HCT116 (cell line): ENCODE measurements around the gene ACE. TPM values are rescaled to one million over a fixed set of nuclear protein-coding genes. Genes with fewer than 3 reads are reported as not detected.

Source experiments
- ATAC-seq: fragments of 200-7000 bp; cut with Tn5 transposase; 2 replicates; pipeline ENCODE4 v1.9.1; 2020; ENCODE audit warnings: mild to moderate bottlenecking, moderate library complexity
- BruUV-seq: library from RNA; stranded (reverse); fragments of 400-500 nt; replicated peaks from 2 replicates; lab custom pipeline; 2021; lab: Mats Ljungman, UMichigan
- CTCF ChIA-PET: fragments of 300-600 bp; sonication (Branson Sonifier 250); formaldehyde crosslinking; loops from one replicate; lab custom pipeline; 2021; ENCODE audit warnings: antibody characterized with exemption; lab: Charles Lee
- POLR2A ChIA-PET: fragments of 300-600, 350-600 bp; sonication (Branson Sonifier 250); formaldehyde crosslinking; loops from one replicate; lab custom pipeline; 2021; ENCODE audit warnings: antibody characterized with exemption; lab: Charles Lee
- RAD21 ChIA-PET, 2 experiments: fragments of 300-600 bp; sonication (Branson Sonifier 250); formaldehyde crosslinking; loops; one replicate each; lab custom pipeline; 2023; ENCODE audit warnings: low total read pairs in 2 of 2; ENCODE audit not compliant: uncharacterized antibody in 2 of 2, unreplicated experiment in 2 of 2, low non-redundant PET in 1 of 2; lab: Charles Lee
- DNase-seq: peaks from one replicate; pipeline ENCODE4 v3.0.0-alpha.2; 2010; ENCODE audit warnings: low read depth, low spot score
- H2AFZ ChIP-seq: fragments of 200-600 bp; shearing (Covaris generic), sonication (generic); 2 replicates; pipeline ENCODE4 v1.6.1; 2017; ENCODE audit warnings: low read depth, mixed run types, mixed read lengths, antibody characterized with exemption, low read length; ENCODE audit not compliant: poor library complexity, severe bottlenecking
- H3K27ac ChIP-seq: 2 replicates; pipeline ENCODE4 v1.5.1; 2012; ENCODE audit warnings: low read depth, low read length
- H3K27me3 ChIP-seq: fragments of 200-600 bp; sonication (generic); 2 replicates; pipeline ENCODE4 v1.6.1; 2016; ENCODE audit warnings: mixed run types, low read length, mixed read lengths; ENCODE audit not compliant: insufficient read depth
- H3K36me3 ChIP-seq, 2 experiments: fragments of 200-500 bp in 1 of 2; fragments of 200-600 bp in 1 of 2; sonication (Bioruptor generic) in 1 of 2; sonication (generic) in 1 of 2; 2 replicates each; pipeline versions ENCODE4 v1.5.1 to v1.6.1; 2014 to 2016; ENCODE audit warnings: low read length in 2 of 2, inconsistent platforms in 1 of 2, mixed read lengths in 1 of 2, mixed run types in 1 of 2; ENCODE audit not compliant: insufficient read depth in 2 of 2, control insufficient read depth in 1 of 2
- H3K4me1 ChIP-seq, 2 experiments: fragments of 200-600 bp in 1 of 2; sonication (generic) in 1 of 2; 2 replicates each; pipeline versions ENCODE4 v1.5.1 to v1.6.1; 2012 to 2017; ENCODE audit warnings: low read length in 2 of 2, inconsistent platforms in 1 of 2, mild to moderate bottlenecking in 1 of 2, mixed read lengths in 1 of 2, mixed run types in 1 of 2, moderate library complexity in 1 of 2; ENCODE audit not compliant: insufficient read depth in 2 of 2, control insufficient read depth in 1 of 2
- H3K4me2 ChIP-seq: fragments of 200-600 bp; sonication (generic); 2 replicates; pipeline ENCODE4 v1.6.1; 2017; ENCODE audit warnings: mixed run types, low read length, mixed read lengths
- H3K4me3 ChIP-seq, 2 experiments: fragments of 200-600 bp in 1 of 2; sonication (generic) in 1 of 2; replicated peaks in 1 of 2; 2 replicates each; pipeline ENCODE4 v1.5.1; 2011 to 2016; ENCODE audit warnings: low read length in 2 of 2, control low read depth in 1 of 2, low read depth in 1 of 2, mild to moderate bottlenecking in 1 of 2, mixed read lengths in 1 of 2, mixed run types in 1 of 2
- H3K79me2 ChIP-seq: fragments of 200-600 bp; sonication (generic); 2 replicates; pipeline ENCODE4 v1.6.1; 2017; ENCODE audit warnings: mild to moderate bottlenecking, mixed run types, low read length, moderate library complexity, mixed read lengths; ENCODE audit not compliant: insufficient read depth
- H3K9ac ChIP-seq: fragments of 200-600 bp; sonication (generic); 2 replicates; pipeline ENCODE4 v1.6.1; 2016; ENCODE audit warnings: low read length, mixed read lengths
- H3K9me2 ChIP-seq: fragments of 200-600 bp; sonication (generic), shearing (Covaris generic); 2 replicates; pipeline ENCODE4 v1.6.1; 2017; ENCODE audit warnings: mixed run types, mild to moderate bottlenecking, moderate library complexity; ENCODE audit not compliant: insufficient read depth
- H3K9me3 ChIP-seq, 2 experiments: fragments of 200-500 bp in 1 of 2; fragments of 200-600 bp in 1 of 2; sonication (Bioruptor generic) in 1 of 2; sonication (generic) in 1 of 2; 2 replicates each; pipeline ENCODE4 v1.6.1; 2014 to 2017; ENCODE audit warnings: low read length in 2 of 2, mixed read lengths in 2 of 2, inconsistent platforms in 1 of 2, low read depth in 1 of 2, mild to moderate bottlenecking in 1 of 2, mixed run types in 1 of 2, moderate library complexity in 1 of 2; ENCODE audit not compliant: control insufficient read depth in 1 of 2, insufficient read depth in 1 of 2
- H4K20me1 ChIP-seq: fragments of 200-600 bp; sonication (generic), shearing (Covaris generic); 2 replicates; pipeline ENCODE4 v1.6.1; 2017; ENCODE audit warnings: mixed run types, mild to moderate bottlenecking, moderate library complexity; ENCODE audit not compliant: insufficient read depth
- ATF3 ChIP-seq: IDR thresholded peaks from 2 replicates; pipeline ENCODE4 v1.6.1; 2012
- CBX3 ChIP-seq: IDR thresholded peaks from 2 replicates; pipeline ENCODE4 v1.6.1; 2012; ENCODE audit warnings: low read depth
- CEBPB ChIP-seq: IDR thresholded peaks from 2 replicates; pipeline ENCODE4 v1.6.1; 2012; ENCODE audit warnings: low read depth
- EGR1 ChIP-seq: IDR thresholded peaks from 2 replicates; pipeline ENCODE4 v1.6.1; 2012; ENCODE audit warnings: low read depth
- EZH2phosphoT487 ChIP-seq: fragments of 200-600 bp; IDR thresholded peaks from 2 replicates; pipeline ENCODE4 v1.6.1; 2018; ENCODE audit warnings: antibody characterized with exemption, borderline replicate concordance
- REST ChIP-seq: IDR thresholded peaks from 2 replicates; pipeline ENCODE4 v1.6.1; 2012; ENCODE audit warnings: low read depth
- SRF ChIP-seq: IDR thresholded peaks from 2 replicates; pipeline ENCODE4 v1.6.1; 2012; ENCODE audit warnings: low read depth
- intact Hi-C: fragments of 100-400 bp; cut with micrococcal nuclease; formaldehyde crosslinking; loops from 2 replicates; pipeline ENCODE4 v1.10.0; 2022
- total RNA-seq: library from RNA; stranded (reverse); gene quantifications from one replicate; pipeline ENCODE4 v1.2.1, GENCODE V29; 2021; ENCODE audit not compliant: unreplicated experiment
- TF ChIP-seq, protein P1 (sequence below): IDR thresholded peaks from 2 replicates; pipeline ENCODE4 v1.6.1; 2012

The ACE gene
- total RNA-seq, 1 experiment from 2014 or later: 7.7 TPM

DNA sequence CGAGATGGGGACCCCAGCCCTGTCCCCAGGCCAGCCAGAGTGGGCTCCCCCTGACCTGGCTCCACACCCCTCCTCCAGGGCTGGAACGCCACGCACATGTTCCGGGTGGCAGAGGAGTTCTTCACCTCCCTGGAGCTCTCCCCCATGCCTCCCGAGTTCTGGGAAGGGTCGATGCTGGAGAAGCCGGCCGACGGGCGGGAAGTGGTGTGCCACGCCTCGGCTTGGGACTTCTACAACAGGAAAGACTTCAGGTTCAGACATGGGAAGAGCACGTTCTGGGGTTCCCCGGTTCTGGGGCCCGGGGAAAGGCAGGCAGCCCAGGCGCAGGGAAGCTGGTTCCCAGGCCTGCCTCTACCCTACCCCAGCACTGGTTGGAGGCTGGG, 4.6 kb downstream of the ACE start:
- ChIA-PET POLR2A (no interaction called here), RAD21 (no interaction called here)
- intact Hi-C loops: no loop called here

DNA sequence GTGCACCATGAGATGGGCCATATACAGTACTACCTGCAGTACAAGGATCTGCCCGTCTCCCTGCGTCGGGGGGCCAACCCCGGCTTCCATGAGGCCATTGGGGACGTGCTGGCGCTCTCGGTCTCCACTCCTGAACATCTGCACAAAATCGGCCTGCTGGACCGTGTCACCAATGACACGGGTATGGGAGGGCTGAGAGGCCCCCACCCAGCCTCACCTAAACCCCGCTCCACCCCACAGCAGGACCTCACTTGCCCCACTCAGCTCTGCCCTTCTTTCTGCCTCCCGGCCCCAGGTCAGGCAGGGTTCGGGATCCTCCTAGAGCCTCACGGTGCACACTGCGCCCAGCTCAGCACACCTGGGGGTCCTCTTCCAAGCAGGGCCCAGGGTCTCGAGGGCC, 5.6 kb downstream of the ACE start:
- H3K27me3 ChIP-seq: no peaks in the 10 kb centered on the region
- ATAC-seq (no peak), DNase-seq (no peak)
- TF ChIP-seq ATF3 (no peak), CBX3 (no peak), EGR1 (no peak), CEBPB (no peak), REST (no peak)
- TF ChIP-seq, protein P1, sequence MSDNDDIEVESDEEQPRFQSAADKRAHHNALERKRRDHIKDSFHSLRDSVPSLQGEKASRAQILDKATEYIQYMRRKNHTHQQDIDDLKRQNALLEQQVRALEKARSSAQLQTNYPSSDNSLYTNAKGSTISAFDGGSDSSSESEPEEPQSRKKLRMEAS: no peak
- no peaks in the 10 kb centered on the region for H3K9me3 ChIP-seq
- no TSS peak for BruUV-seq
- no peaks in the 10 kb centered on the region for H3K9me2 ChIP-seq
- intact Hi-C loops: no loop called here
- no peak overlapping the region for H2AFZ ChIP-seq
- peaks cover 12 to 27% of the 10 kb centered on the region in 2 experiments for H3K4me1 ChIP-seq
- H4K20me1 ChIP-seq: no peaks in the 10 kb centered on the region
- ChIA-PET RAD21 (no interaction called here), CTCF (interaction anchor here (1.0 to 1.9 kb wide), 2 partner anchors 46 to 57 kb away, joined by 5 to 10 read pairs; no protein-coding TSS in a partner anchor), POLR2A (no interaction called here)
- H3K27ac ChIP-seq: no peak overlapping the region
- H3K4me2 ChIP-seq: no peak overlapping the region
- H3K9ac ChIP-seq: no peak overlapping the region
- no peak overlapping the region for H3K4me3 ChIP-seq
- no peaks in the 10 kb centered on the region for H3K36me3 ChIP-seq
- H3K79me2 ChIP-seq: no peaks in the 10 kb centered on the region

More for the DNA sequence above, 4.6 kb downstream of the ACE start:
- DNase-seq: no peak
- Histone ChIP-seq H3K27ac (no peak overlapping the region), H4K20me1 (no peaks in the 10 kb centered on the region), H3K36me3 (no peaks in the 10 kb centered on the region), H2AFZ (no peak overlapping the region), H3K4me1 (peaks cover 13 to 36% of the 10 kb centered on the region in 2 experiments), H3K27me3 (no peaks in the 10 kb centered on the region), H3K9ac (no peak overlapping the region), H3K9me3 (no peaks in the 10 kb centered on the region), H3K4me2 (no peak overlapping the region), H3K4me3 (no peak overlapping the region), H3K79me2 (no peaks in the 10 kb centered on the region), H3K9me2 (no peaks in the 10 kb centered on the region)
- TF ChIP-seq EZH2phosphoT487 (no peak), SRF (no peak)
- no TSS peak for BruUV-seq
- ATAC-seq: no peak
- CTCF ChIA-PET: interaction anchor here (0.7 to 5.7 kb wide), 5 partner anchors 13 to 56 kb away, joined by 3 to 92 read pairs (median 5); no protein-coding TSS in a partner anchor
